SH-SY5Y (cell line): ENCODE results near the gene DGCR8.

Source experiments
- GATA2 ChIP-seq: IDR thresholded peaks from 2 replicates; pipeline ENCODE4 v1.6.1; 2011; ENCODE audit warnings: mild to moderate bottlenecking, low read depth, low read length
- GATA3 ChIP-seq: IDR thresholded peaks from 2 replicates; pipeline ENCODE4 v1.6.1; 2011; ENCODE audit warnings: low read depth, mild to moderate bottlenecking, low read length, moderate library complexity

GRCh38 chr22:20032407-20032991, 47.5 kb upstream of the DGCR8 start:
- TF ChIP-seq GATA2, result no peak
- no peak for TF ChIP-seq GATA3
